GM19035 (cell line): ENCODE measurements around the gene PCSK4.
A peak's percentile ranks its signal among the peaks of the same experiment; 100 is the strongest.
"Not testable (repeated sequence)": the region's sequence is repeated elsewhere in the genome, so short reads cannot be mapped to it uniquely, and the experiment has no call there.

Experiments used
- ATAC-seq: cut with Tn5 transposase; IDR thresholded peaks from one replicate; pipeline ENCODE4 v1.9.1; 2021; ENCODE audit not compliant: unreplicated experiment

The PCSK4 gene

GRCh38 chr19:1489463-1490310 is 463 bp downstream of the PCSK4 start:
- ATAC-seq: no peak

GRCh38 chr19:1488282-1488601 is 1.9 kb downstream of the PCSK4 start:
- no peak for ATAC-seq

- no peak for ATAC-seq
These were observed 2.4 kb downstream of the PCSK4 start for GRCh38 chr19:1487576-1488281.

- no peak for ATAC-seq
These were observed 3.2 kb downstream of the PCSK4 start for GRCh38 chr19:1486720-1487575.

- no peak for ATAC-seq
These were observed 6.1 kb downstream of the PCSK4 start for GRCh38 chr19:1483979-1484428.

GRCh38 chr19:1483131-1483978 is 6.8 kb downstream of the PCSK4 start:
- no peak for ATAC-seq

GRCh38 chr19:1482361-1483130 is 7.6 kb downstream of the PCSK4 start:
- no peak for ATAC-seq

- no peak for ATAC-seq
These were observed 8.2 kb downstream of the PCSK4 start for GRCh38 chr19:1481893-1482360.

- ATAC-seq: no peak
These were observed 8.8 kb downstream of the PCSK4 start for GRCh38 chr19:1481224-1481892.

GRCh38 chr19:1478934-1479707 is 11.0 kb downstream of the PCSK4 start, which contains the start of gene C19orf25:
Gene C19orf25 (minus strand): TSS chr19:1479215. CDS start chr19:1478903, 312 bp downstream.
- ATAC-seq: peak; percentile 87

- not testable (repeated sequence) for ATAC-seq
These were observed 13.1 kb downstream of the PCSK4 start for GRCh38 chr19:1477056-1477455.

- no peak for ATAC-seq
These were observed 14.3 kb downstream of the PCSK4 start for GRCh38 chr19:1475751-1476437.

- no peak for ATAC-seq
These were observed 15.3 kb downstream of the PCSK4 start for GRCh38 chr19:1474765-1475351.

GRCh38 chr19:1474011-1474764 is 16.0 kb downstream of the PCSK4 start:
- ATAC-seq: no peak

GRCh38 chr19:1473085-1473851 is 16.9 kb downstream of the PCSK4 start:
- ATAC-seq: no peak
